NCI-H82 treated with DMSO at 0.1 percent for 48 hours (cell line): ENCODE results near the gene MNAT1.

ENCODE experiments used
- DNase-seq: peaks from one replicate; lab custom pipeline; 2025; ENCODE audit not compliant: unreplicated experiment; lab: John Stamatoyannopoulos, UW

Gene MNAT1

GRCh38 chr14:61019537-61019936 lies 285.0 kb downstream of the MNAT1 start:
- no peak for DNase-seq
